Measurements from ENCODE around the gene ARHGEF1. TPM values are rescaled to one million over a fixed set of nuclear protein-coding genes. Genes with fewer than 3 reads are reported as not detected.

The ARHGEF1 gene
- total and polyA plus RNA-seq, 2 donors (not counting 1 experiment from before 2014, with no cell fraction given): 646 to 886 TPM

- no peak overlapping the region for H3K4me3 Mint-ChIP-seq
- H4K20me1 ChIP-seq (ENCODE audit: control insufficient read depth, insufficient read depth, low read length, poor library complexity, severe bottlenecking): peaks cover 90% of the 10 kb centered on the region
- H3K9ac ChIP-seq (ENCODE audit: low read length): no peak overlapping the region
- peaks cover 14% of the 10 kb centered on the region for H3K4me1 Mint-ChIP-seq
- intact Hi-C loops (cut with micrococcal nuclease): no loop called here
- POLR2A ChIA-PET: interaction anchor here (0.5 to 1.2 kb wide), 2 partner anchors 30 to 180 kb away, joined by 3 read pairs; partner anchors contain the start of gene ZNF574
- H3K9me3 Mint-ChIP-seq (ENCODE audit: insufficient read depth): no peaks in the 10 kb centered on the region
- H3K4me2 ChIP-seq (replicated peaks; ENCODE audit: low read depth, low read length, poor library complexity, severe bottlenecking): no peak overlapping the region
- H3K27ac Mint-ChIP-seq: no peak overlapping the region
- TF ChIP-seq CTCF (IDR thresholded peaks at IDR 0.05) (no peak), EZH2 (IDR thresholded peaks at IDR 0.05; ENCODE audit: borderline replicate concordance, insufficient read depth, low read depth, low read length, poor library complexity, severe bottlenecking) (no peak)
- H3K27ac ChIP-seq (ENCODE audit: low read length in 2 of 2): peak overlapping the region in 1 of 2 donors; percentile 30
- H2AFZ ChIP-seq (ENCODE audit: insufficient read depth, low read depth, low read length, poor library complexity, severe bottlenecking): no peak overlapping the region
- DNase-seq (no peak), ATAC-seq (ENCODE audit: low read depth) (no peak)
- H3K79me2 ChIP-seq (ENCODE audit: control insufficient read depth, insufficient read depth, low read length): peaks cover 39% of the 10 kb centered on the region
- no peaks in the 10 kb centered on the region for H3K27me3 ChIP-seq (replicated peaks in 1 of 4; ENCODE audit: control extremely low read depth in 1 of 4, control insufficient read depth in 3 of 4, insufficient read depth in 4 of 4, low read length in 3 of 4)
- H3K9me3 ChIP-seq (ENCODE audit: control extremely low read depth in 1 of 3, control insufficient read depth in 2 of 3, insufficient read depth in 1 of 3, low read length in 2 of 3): no peaks in the 10 kb centered on the region
- H3K36me3 ChIP-seq (replicated peaks in 1 of 2; ENCODE audit: control extremely low read depth in 1 of 2, control insufficient read depth in 1 of 2, extremely low read depth in 1 of 2, insufficient read depth in 2 of 2, low read length in 1 of 2): peaks cover 7 to 79% of the 10 kb centered on the region in 2 experiments
- no peak overlapping the region for H3K4me3 ChIP-seq (ENCODE audit: control extremely low read depth in 1 of 5, extremely low read depth in 1 of 5, insufficient read depth in 1 of 5, low read depth in 2 of 5, low read length in 4 of 5)
- 100% methylated on average over 1 of the region's 1 CpG for WGBS (ENCODE audit: insufficient coverage)
- CTCF ChIA-PET: interaction anchor here (1.2 kb wide), 1 partner anchor 15 kb away, joined by 4 read pairs; no protein-coding TSS in a partner anchor
- peaks cover 0 to 17% of the 10 kb centered on the region in 2 donors for H3K4me1 ChIP-seq (ENCODE audit: control insufficient read depth in 2 of 2, insufficient read depth in 2 of 2, low read length in 2 of 2)
- H3K27me3 Mint-ChIP-seq: no peaks in the 10 kb centered on the region
Observed at GRCh38 chr19:41896581-41896942, 13.6 kb downstream of the ARHGEF1 start.

- TF ChIP-seq EZH2 (IDR thresholded peaks at IDR 0.05; ENCODE audit: borderline replicate concordance, insufficient read depth, low read depth, low read length, poor library complexity, severe bottlenecking): no peak
- TF ChIP-seq CTCF (IDR thresholded peaks at IDR 0.05): no peak
- ATAC-seq (ENCODE audit: low read depth): no peak
- Histone ChIP-seq H3K27me3 (replicated peaks in 1 of 4; ENCODE audit: control extremely low read depth in 1 of 4, control insufficient read depth in 3 of 4, insufficient read depth in 4 of 4, low read length in 3 of 4) (no peaks in the 10 kb centered on the region), H3K4me3 (ENCODE audit: control extremely low read depth in 1 of 5, extremely low read depth in 1 of 5, insufficient read depth in 1 of 5, low read depth in 2 of 5, low read length in 4 of 5) (no peak overlapping the region), H3K9ac (ENCODE audit: low read length) (no peak overlapping the region), H3K4me1 (ENCODE audit: control insufficient read depth in 2 of 2, insufficient read depth in 2 of 2, low read length in 2 of 2) (peaks cover 0 to 11% of the 10 kb centered on the region in 2 donors), H3K4me2 (replicated peaks; ENCODE audit: low read depth, low read length, poor library complexity, severe bottlenecking) (no peak overlapping the region), H3K79me2 (ENCODE audit: control insufficient read depth, insufficient read depth, low read length) (peaks cover 33% of the 10 kb centered on the region), H4K20me1 (ENCODE audit: control insufficient read depth, insufficient read depth, low read length, poor library complexity, severe bottlenecking) (peaks cover 90% of the 10 kb centered on the region), H2AFZ (ENCODE audit: insufficient read depth, low read depth, low read length, poor library complexity, severe bottlenecking) (no peak overlapping the region), H3K9me3 (ENCODE audit: control extremely low read depth in 1 of 3, control insufficient read depth in 2 of 3, insufficient read depth in 1 of 3, low read length in 2 of 3) (no peaks in the 10 kb centered on the region), H3K36me3 (replicated peaks in 1 of 2; ENCODE audit: control extremely low read depth in 1 of 2, control insufficient read depth in 1 of 2, extremely low read depth in 1 of 2, insufficient read depth in 2 of 2, low read length in 1 of 2) (peaks cover 12 to 79% of the 10 kb centered on the region in 2 experiments), H3K27ac (ENCODE audit: low read length in 2 of 2) (no peak overlapping the region)
- Mint-ChIP-seq H3K9me3 (ENCODE audit: insufficient read depth) (no peaks in the 10 kb centered on the region), H3K4me1 (peaks cover 11% of the 10 kb centered on the region), H3K4me3 (no peak overlapping the region), H3K27me3 (no peaks in the 10 kb centered on the region), H3K27ac (no peak overlapping the region)
- ChIA-PET POLR2A (no interaction called here), CTCF (no interaction called here)
- intact Hi-C loops (cut with micrococcal nuclease): no loop called here
- DNase-seq: no peak
- no CpG with 5 or more reads among the region's 3 CpGs for WGBS (ENCODE audit: insufficient coverage)
Observed at GRCh38 chr19:41897181-41897580, 14.2 kb downstream of the ARHGEF1 start.
